WERI-Rb-1 (cell line): ENCODE data around the gene ANKFN1.

ENCODE experiments used
- DNase-seq: peaks from one replicate; pipeline ENCODE4 v3.0.0-alpha.2; 2020
- H3K27ac ChIP-seq: fragments of 250-450 bp; sonication (Bioruptor Pico); 2 replicates; pipeline ENCODE4 v1.5.1; 2020; ENCODE audit warnings: mild to moderate bottlenecking, moderate library complexity
- H3K27me3 ChIP-seq: fragments of 250-450 bp; sonication (Bioruptor Pico); 2 replicates; pipeline ENCODE4 v1.5.1; 2021; ENCODE audit warnings: mild to moderate bottlenecking, low read depth, moderate library complexity; ENCODE audit not compliant: insufficient read depth, severe bottlenecking
- H3K36me3 ChIP-seq: fragments of 250-450 bp; sonication (Bioruptor Pico); 2 replicates; pipeline ENCODE4 v1.5.1; 2020; ENCODE audit warnings: mild to moderate bottlenecking, moderate library complexity
- H3K4me3 ChIP-seq: 2 replicates; pipeline ENCODE4 v1.5.1; 2011; ENCODE audit warnings: low read depth, mild to moderate bottlenecking, control low read depth, low read length
- H3K9me3 ChIP-seq: fragments of 250-450 bp; sonication (Bioruptor Pico); 2 replicates; pipeline ENCODE4 v1.5.1; 2021; ENCODE audit warnings: mild to moderate bottlenecking, moderate library complexity; ENCODE audit not compliant: severe bottlenecking
- TF ChIP-seq, protein P1 (sequence below): IDR thresholded peaks from 2 replicates; pipeline ENCODE4 v1.5.1; 2011; ENCODE audit warnings: low read depth, mild to moderate bottlenecking, control low read depth, inconsistent platforms, low read length

The ANKFN1 gene

GRCh38 chr17:56545930-56546329 is 392.7 kb downstream of the ANKFN1 start:
- H3K27me3 ChIP-seq = peaks cover 9% of the 10 kb centered on the region
- no peak for DNase-seq
- H3K4me3 ChIP-seq = no peak overlapping the region
- TF ChIP-seq, protein P1, sequence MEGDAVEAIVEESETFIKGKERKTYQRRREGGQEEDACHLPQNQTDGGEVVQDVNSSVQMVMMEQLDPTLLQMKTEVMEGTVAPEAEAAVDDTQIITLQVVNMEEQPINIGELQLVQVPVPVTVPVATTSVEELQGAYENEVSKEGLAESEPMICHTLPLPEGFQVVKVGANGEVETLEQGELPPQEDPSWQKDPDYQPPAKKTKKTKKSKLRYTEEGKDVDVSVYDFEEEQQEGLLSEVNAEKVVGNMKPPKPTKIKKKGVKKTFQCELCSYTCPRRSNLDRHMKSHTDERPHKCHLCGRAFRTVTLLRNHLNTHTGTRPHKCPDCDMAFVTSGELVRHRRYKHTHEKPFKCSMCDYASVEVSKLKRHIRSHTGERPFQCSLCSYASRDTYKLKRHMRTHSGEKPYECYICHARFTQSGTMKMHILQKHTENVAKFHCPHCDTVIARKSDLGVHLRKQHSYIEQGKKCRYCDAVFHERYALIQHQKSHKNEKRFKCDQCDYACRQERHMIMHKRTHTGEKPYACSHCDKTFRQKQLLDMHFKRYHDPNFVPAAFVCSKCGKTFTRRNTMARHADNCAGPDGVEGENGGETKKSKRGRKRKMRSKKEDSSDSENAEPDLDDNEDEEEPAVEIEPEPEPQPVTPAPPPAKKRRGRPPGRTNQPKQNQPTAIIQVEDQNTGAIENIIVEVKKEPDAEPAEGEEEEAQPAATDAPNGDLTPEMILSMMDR = no peak
- no peak overlapping the region for H3K27ac ChIP-seq
- H3K9me3 ChIP-seq = no peaks in the 10 kb centered on the region
- no peaks in the 10 kb centered on the region for H3K36me3 ChIP-seq

DNA sequence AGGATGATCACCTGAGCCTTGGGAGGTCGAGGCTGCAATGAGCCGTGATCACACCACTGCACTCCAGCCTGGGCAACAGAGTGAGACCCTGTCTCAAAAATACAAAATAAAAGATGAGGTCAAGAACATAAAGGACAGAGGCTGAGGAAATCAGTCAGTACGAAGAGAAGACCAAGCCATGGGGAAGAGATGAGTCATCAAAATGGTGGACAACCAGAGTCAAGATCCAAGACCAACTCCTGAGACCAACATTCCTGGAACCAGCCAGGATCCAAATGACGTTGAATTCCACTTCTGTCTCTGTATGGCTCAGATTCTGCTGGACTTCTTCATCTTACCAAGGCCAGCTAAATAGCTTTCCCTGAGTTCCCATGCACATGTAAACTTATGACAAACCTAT is 395.4 kb downstream of the ANKFN1 start:
- H3K4me3 ChIP-seq = no peak overlapping the region
- TF ChIP-seq, protein P1 = no peak
- no peaks in the 10 kb centered on the region for H3K9me3 ChIP-seq
- no peak overlapping the region for H3K27ac ChIP-seq
- H3K27me3 ChIP-seq = peaks cover 24% of the 10 kb centered on the region
- no peak for DNase-seq
- H3K36me3 ChIP-seq = no peaks in the 10 kb centered on the region

GRCh38 chr17:56549501-56549900 is 396.2 kb downstream of the ANKFN1 start:
- TF ChIP-seq, protein P1 = no peak
- H3K9me3 ChIP-seq = no peaks in the 10 kb centered on the region
- DNase-seq = no peak
- peaks cover 24% of the 10 kb centered on the region for H3K27me3 ChIP-seq
- no peaks in the 10 kb centered on the region for H3K36me3 ChIP-seq
- no peak overlapping the region for H3K27ac ChIP-seq
- H3K4me3 ChIP-seq = no peak overlapping the region

- Histone ChIP-seq H3K4me3 (no peak overlapping the region), H3K9me3 (peaks cover 5% of the 10 kb centered on the region), H3K27ac (no peak overlapping the region), H3K36me3 (no peaks in the 10 kb centered on the region), H3K27me3 (peaks cover 35% of the 10 kb centered on the region)
- no peak for DNase-seq
- TF ChIP-seq, protein P1 = no peak
These were observed 404.4 kb downstream of the ANKFN1 start for GRCh38 chr17:56557682-56558081.

DNA sequence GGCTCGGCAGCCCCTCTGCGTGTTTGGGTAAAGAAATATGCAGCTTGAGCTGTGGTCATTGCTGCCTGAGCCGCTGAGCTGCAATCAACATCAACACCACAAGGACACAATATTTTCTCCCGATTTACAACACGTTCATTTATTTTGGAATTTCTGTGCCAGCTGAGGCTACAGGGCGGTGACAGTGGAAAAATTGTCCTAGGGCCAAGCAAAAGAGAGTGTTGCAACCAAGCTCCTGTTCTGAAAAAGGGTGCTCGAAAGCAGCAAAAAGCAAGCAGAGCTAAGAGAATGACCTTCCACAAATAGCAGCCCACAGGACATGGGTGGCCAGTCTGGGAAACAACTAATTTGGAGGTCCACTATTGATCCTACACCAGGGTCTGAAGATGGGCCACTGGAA is 404.8 kb downstream of the ANKFN1 start:
- Histone ChIP-seq H3K4me3 (no peak overlapping the region), H3K9me3 (peaks cover 5% of the 10 kb centered on the region), H3K27me3 (peaks cover 34% of the 10 kb centered on the region), H3K27ac (no peak overlapping the region), H3K36me3 (no peaks in the 10 kb centered on the region)
- no peak for DNase-seq
- TF ChIP-seq, protein P1 = no peak
